Activated CD8-positive, alpha-beta T cell treated with anti-CD3 and anti-CD28 coated beads, Interleukin-2, amount 10 ng/mL, durations not matched to agents 7 days and 5 days (primary cell): ENCODE data around the gene ATXN1. TPM values are rescaled to one million over a fixed set of nuclear protein-coding genes. Genes with fewer than 3 reads are reported as not detected.

ENCODE experiments used
- ATAC-seq: fragments of 150-1000 bp; cut with Tn5 transposase; one replicate; pipeline ENCODE4 v1.10.0; 2021; ENCODE audit warnings: moderate library complexity
- CTCF ChIA-PET: fragments of 350-600 bp; sonication (Branson Sonifier 250); formaldehyde crosslinking; loops from one replicate; lab custom pipeline; 2021; ENCODE audit warnings: antibody characterized with exemption; lab: Charles Lee
- POLR2A ChIA-PET: fragments of 350-600 bp; sonication (Branson Sonifier 250); formaldehyde crosslinking; loops from one replicate; lab custom pipeline; 2021; ENCODE audit warnings: antibody characterized with exemption; lab: Charles Lee
- DNase-seq: peaks from one replicate; pipeline ENCODE4 v3.0.0-alpha.2; 2020
- H3K27ac Mint-ChIP-seq: one replicate; pipeline ENCODE4 v1.8.0; 2021; ENCODE audit warnings: mild to moderate bottlenecking, mixed read lengths
- H3K27me3 Mint-ChIP-seq: one replicate; pipeline ENCODE4 v1.8.0; 2021; ENCODE audit warnings: low read depth, mixed read lengths
- H3K36me3 Mint-ChIP-seq: one replicate; pipeline ENCODE4 v1.8.0; 2021; ENCODE audit warnings: low read depth, mixed read lengths
- H3K4me1 Mint-ChIP-seq: one replicate; pipeline ENCODE4 v1.8.0; 2021; ENCODE audit warnings: low read depth, mixed read lengths
- H3K4me3 Mint-ChIP-seq: one replicate; pipeline ENCODE4 v1.8.0; 2021; ENCODE audit warnings: mild to moderate bottlenecking, mixed read lengths
- H3K9me3 Mint-ChIP-seq: one replicate; pipeline ENCODE4 v1.8.0; 2022; ENCODE audit warnings: mixed read lengths; ENCODE audit not compliant: insufficient read depth
- total RNA-seq, 2 experiments: library from RNA; stranded (reverse); gene quantifications; one replicate each; pipeline ENCODE4 v1.2.3, GENCODE V29; 2021

ATXN1 gene
- 10 to 100 TPM; 36.7 to 42.9 TPM for total RNA-seq

DNA sequence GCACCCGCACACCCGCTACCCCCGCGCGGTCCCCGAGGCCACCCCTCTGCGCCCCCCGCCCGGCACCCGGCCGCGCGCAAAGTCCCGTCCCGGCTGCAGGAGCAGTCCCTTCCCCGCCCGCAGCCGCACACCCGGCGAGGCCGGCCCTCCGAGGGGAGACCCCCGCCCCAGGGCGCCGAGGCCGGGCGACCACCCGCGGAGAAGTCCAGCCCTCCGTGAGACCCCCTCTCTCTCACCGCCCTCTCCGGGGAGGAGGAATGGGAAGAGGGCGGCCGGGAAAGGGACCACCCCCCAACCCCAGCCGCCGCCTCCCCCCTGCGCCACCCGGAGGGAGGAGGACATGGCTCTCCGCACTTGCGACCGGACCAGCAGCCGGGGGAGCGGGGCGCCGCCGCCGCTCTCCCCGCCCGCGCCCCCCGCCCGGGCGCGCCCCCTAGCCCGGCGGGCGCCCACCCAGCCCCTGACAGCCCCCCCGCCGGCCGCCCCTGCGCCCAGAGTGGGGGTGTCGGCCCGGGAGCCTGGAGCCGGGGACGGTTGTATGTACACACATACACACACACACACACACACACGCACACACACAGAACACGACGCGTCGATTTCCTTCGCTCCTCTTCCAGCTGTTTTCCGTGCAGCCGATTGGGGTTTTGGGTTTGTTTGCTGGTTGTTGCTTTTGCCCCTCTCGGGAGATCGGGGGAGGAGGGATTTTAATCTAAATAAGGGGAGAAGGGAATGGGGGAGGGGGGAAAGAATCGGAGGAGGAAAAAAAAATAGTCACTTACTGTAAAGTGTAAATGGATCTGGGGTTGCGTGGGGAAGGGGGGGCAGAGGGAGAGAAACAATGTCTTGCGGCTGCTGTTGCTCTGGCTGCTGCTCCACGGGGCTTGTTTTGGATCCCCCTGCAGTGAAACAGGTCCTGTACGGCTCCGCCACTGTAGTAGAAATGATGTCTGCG is at the start of gene ATXN1:
TSS of gene ATXN1 (minus strand) at position 945 of the 955 bp plus-strand sequence.
- peak within 1 kb of the TSS; percentile 99 for H3K4me3 Mint-ChIP-seq
- ChIA-PET POLR2A (interaction anchor here (0.6 to 3.5 kb wide), 29 partner anchors 16 to 444 kb away, joined by 3 to 26 read pairs (median 5); no protein-coding TSS in a partner anchor), CTCF (interaction anchor here (1.0 to 5.8 kb wide), 34 partner anchors 13 to 442 kb away, joined by 3 to 173 read pairs (median 6); no protein-coding TSS in a partner anchor)
- H3K4me1 Mint-ChIP-seq, result peaks cover 58% of the 10 kb centered on the region
- H3K36me3 Mint-ChIP-seq, result peaks cover 23% of the 10 kb centered on the region
- H3K27me3 Mint-ChIP-seq, result no peaks in the 10 kb centered on the region
- DNase-seq, result peak; percentile 68
- no peaks in the 10 kb centered on the region for H3K9me3 Mint-ChIP-seq
- peak within 1 kb of the TSS; percentile 97 for H3K27ac Mint-ChIP-seq
- ATAC-seq, result peak; percentile 27

GRCh38 chr6:16810411-16810810 is 49.2 kb upstream of the ATXN1 start:
- H3K4me1 Mint-ChIP-seq, result no peaks in the 10 kb centered on the region
- H3K9me3 Mint-ChIP-seq, result peaks cover 28% of the 10 kb centered on the region
- H3K4me3 Mint-ChIP-seq, result no peak overlapping the region
- peaks cover 8% of the 10 kb centered on the region for H3K36me3 Mint-ChIP-seq
- ATAC-seq (no peak), DNase-seq (no peak)
- H3K27me3 Mint-ChIP-seq, result peaks cover 4% of the 10 kb centered on the region
- POLR2A ChIA-PET, result interaction anchor here (0.6 to 0.7 kb wide), 2 partner anchors 122 to 1276 kb away, joined by 3 read pairs; no protein-coding TSS in a partner anchor
- CTCF ChIA-PET, result interaction anchor here (0.7 to 1.0 kb wide), 2 partner anchors 42 to 60 kb away, joined by 3 read pairs; no protein-coding TSS in a partner anchor
- H3K27ac Mint-ChIP-seq, result no peak overlapping the region

- H3K27me3 Mint-ChIP-seq, result peaks cover 4% of the 10 kb centered on the region
- no peak for ATAC-seq
- peaks cover 8% of the 10 kb centered on the region for H3K36me3 Mint-ChIP-seq
These were observed 48.6 kb upstream of the ATXN1 start for GRCh38 chr6:16809753-16810358.

GRCh38 chr6:16807956-16808355 is 46.7 kb upstream of the ATXN1 start:
- Mint-ChIP-seq H3K36me3 (peaks cover 8% of the 10 kb centered on the region), H3K4me1 (no peaks in the 10 kb centered on the region), H3K27me3 (peaks cover 4% of the 10 kb centered on the region), H3K4me3 (no peak overlapping the region), H3K9me3 (peaks cover 22% of the 10 kb centered on the region), H3K27ac (no peak overlapping the region)
- no peak for DNase-seq
- ChIA-PET POLR2A (no interaction called here), CTCF (no interaction called here)
- no peak for ATAC-seq

More at GRCh38 chr6:16809753-16810358, 48.6 kb upstream of the ATXN1 start:
- Mint-ChIP-seq H3K4me1 (no peaks in the 10 kb centered on the region), H3K4me3 (no peak overlapping the region), H3K9me3 (peaks cover 28% of the 10 kb centered on the region), H3K27ac (no peak overlapping the region)
- ChIA-PET POLR2A (interaction anchor here (0.6 to 0.7 kb wide), 2 partner anchors 121 to 1276 kb away, joined by 3 read pairs; no protein-coding TSS in a partner anchor), CTCF (interaction anchor here (0.7 to 1.0 kb wide), 3 partner anchors 14 to 60 kb away, joined by 3 read pairs; no protein-coding TSS in a partner anchor)
- no peak for DNase-seq

DNA sequence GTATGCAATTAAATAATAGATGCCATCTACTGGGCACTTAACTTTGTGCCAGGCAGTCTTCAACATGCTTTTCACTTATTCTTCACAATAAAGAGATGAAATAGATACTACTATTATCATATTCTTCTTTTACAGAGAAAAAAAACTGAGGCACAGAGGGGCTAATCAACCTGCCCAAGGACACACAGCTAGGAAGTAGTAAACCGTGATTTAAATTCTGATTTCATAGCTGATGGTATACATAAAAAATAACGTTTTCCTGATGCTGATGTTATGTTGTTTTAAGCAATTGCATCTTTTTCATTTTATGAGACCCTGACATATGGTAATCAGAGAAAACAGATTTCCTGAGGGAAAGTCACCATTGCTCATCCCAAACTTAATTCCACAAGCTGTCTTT is 45.1 kb upstream of the ATXN1 start:
- Mint-ChIP-seq H3K27me3 (peaks cover 4% of the 10 kb centered on the region), H3K27ac (no peak overlapping the region)

GRCh38 chr6:16805243-16805950 is 44.1 kb upstream of the ATXN1 start:
- Mint-ChIP-seq H3K4me3 (no peak overlapping the region), H3K27me3 (peaks cover 4% of the 10 kb centered on the region), H3K36me3 (peaks cover 2% of the 10 kb centered on the region), H3K4me1 (no peaks in the 10 kb centered on the region), H3K9me3 (peaks cover 5% of the 10 kb centered on the region), H3K27ac (no peak overlapping the region)
- no peak for DNase-seq
- CTCF ChIA-PET, result no interaction called here
- ATAC-seq, result no peak
- POLR2A ChIA-PET, result no interaction called here

More for the DNA sequence above, 45.1 kb upstream of the ATXN1 start:
- Mint-ChIP-seq H3K4me1 (no peaks in the 10 kb centered on the region), H3K36me3 (peaks cover 2% of the 10 kb centered on the region), H3K4me3 (no peak overlapping the region), H3K9me3 (peaks cover 8% of the 10 kb centered on the region)
- ChIA-PET CTCF (no interaction called here), POLR2A (no interaction called here)
- ATAC-seq (no peak), DNase-seq (no peak)

- CTCF ChIA-PET, result no interaction called here
- H3K36me3 Mint-ChIP-seq, result no peaks in the 10 kb centered on the region
- no peak overlapping the region for H3K27ac Mint-ChIP-seq
- H3K4me1 Mint-ChIP-seq, result no peaks in the 10 kb centered on the region
- peaks cover 2% of the 10 kb centered on the region for H3K27me3 Mint-ChIP-seq
- no peak for DNase-seq
- POLR2A ChIA-PET, result no interaction called here
- no peak overlapping the region for H3K4me3 Mint-ChIP-seq
- no peaks in the 10 kb centered on the region for H3K9me3 Mint-ChIP-seq
- no peak for ATAC-seq
These were observed 43.4 kb upstream of the ATXN1 start for GRCh38 chr6:16804546-16805242.

DNA sequence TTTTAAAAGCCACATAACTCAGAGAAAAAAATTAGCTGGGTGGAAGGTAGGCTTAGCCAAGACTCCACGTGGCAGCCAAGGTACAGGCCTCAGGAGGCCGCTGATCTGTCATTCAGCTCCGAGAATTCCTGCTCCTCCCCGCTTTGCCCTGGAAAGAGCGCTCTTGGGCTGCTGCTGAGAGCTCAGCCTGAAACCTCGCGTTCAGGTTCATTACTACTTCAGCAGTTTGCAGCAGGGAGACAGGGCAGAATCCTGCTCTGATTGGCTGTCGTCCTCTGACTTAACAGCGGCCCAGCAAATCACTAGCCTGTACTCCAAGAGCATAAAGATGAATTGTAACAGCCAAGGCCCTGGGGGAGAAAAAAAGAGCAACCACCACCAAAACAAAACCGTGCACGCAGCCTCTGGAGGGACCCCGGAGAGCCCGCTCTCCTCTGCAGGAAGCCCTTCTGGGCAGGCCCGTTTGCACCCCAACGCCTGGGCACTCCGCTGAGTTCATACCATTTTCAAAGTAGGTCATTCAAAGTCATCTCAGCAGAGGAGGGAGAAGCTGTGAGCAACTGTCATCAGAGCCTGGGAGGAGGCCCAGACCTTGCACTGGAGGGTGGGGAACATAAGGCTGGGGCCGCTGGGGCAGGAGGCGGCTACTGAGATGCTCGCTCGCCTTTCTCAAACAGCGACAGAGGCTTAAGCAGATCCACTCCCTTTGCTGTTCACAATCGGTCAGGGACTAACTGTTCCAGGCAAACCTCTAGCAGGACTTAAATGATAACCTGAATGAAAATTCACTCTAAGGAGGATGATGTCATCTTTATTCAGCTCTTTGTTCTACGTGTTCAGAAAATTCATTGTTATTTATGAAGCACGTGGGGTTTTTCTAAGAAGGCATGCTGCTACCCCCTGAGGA is 42.3 kb upstream of the ATXN1 start:
- ATAC-seq, result no peak
- ChIA-PET CTCF (no interaction called here), POLR2A (no interaction called here)
- Mint-ChIP-seq H3K36me3 (no peaks in the 10 kb centered on the region), H3K27ac (no peak overlapping the region), H3K27me3 (peaks cover 2% of the 10 kb centered on the region), H3K9me3 (no peaks in the 10 kb centered on the region), H3K4me3 (no peak overlapping the region), H3K4me1 (no peaks in the 10 kb centered on the region)
- no peak for DNase-seq

DNA sequence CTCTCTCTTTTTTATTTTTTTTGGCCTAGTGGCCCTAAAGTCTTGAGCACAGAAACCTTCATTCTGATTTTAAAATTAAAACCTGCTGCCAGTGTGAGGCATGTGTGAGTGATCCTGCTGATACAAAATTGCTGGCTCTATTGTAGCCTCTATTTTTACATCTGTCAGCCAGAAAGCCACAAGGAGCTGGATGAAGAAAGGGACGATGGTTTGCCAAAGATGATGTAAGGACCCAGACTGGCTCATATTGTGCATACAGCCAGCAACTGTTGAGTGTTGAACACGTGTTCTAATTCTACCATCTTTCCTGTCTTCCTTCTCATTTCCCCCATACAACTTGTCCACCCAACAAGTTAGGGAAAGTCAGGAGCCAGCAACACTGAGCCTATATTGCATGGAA is 40.8 kb upstream of the ATXN1 start:
- peaks cover 2% of the 10 kb centered on the region for H3K27me3 Mint-ChIP-seq
- ATAC-seq, result no peak
- CTCF ChIA-PET, result no interaction called here
- no peaks in the 10 kb centered on the region for H3K4me1 Mint-ChIP-seq
- H3K9me3 Mint-ChIP-seq, result no peaks in the 10 kb centered on the region
- H3K27ac Mint-ChIP-seq, result no peak overlapping the region
- no peaks in the 10 kb centered on the region for H3K36me3 Mint-ChIP-seq
- DNase-seq, result no peak
- no peak overlapping the region for H3K4me3 Mint-ChIP-seq
- POLR2A ChIA-PET, result interaction anchor here (0.7 kb wide), 1 partner anchor 997 kb away, joined by 3 read pairs; no protein-coding TSS in a partner anchor

- H3K27me3 Mint-ChIP-seq, result no peaks in the 10 kb centered on the region
- H3K27ac Mint-ChIP-seq, result no peak overlapping the region
- ChIA-PET POLR2A (no interaction called here), CTCF (interaction anchor here (1.0 to 1.5 kb wide), 2 partner anchors 25 to 37 kb away, joined by 3 to 7 read pairs; no protein-coding TSS in a partner anchor)
- no peaks in the 10 kb centered on the region for H3K9me3 Mint-ChIP-seq
- no peaks in the 10 kb centered on the region for H3K36me3 Mint-ChIP-seq
- no peak overlapping the region for H3K4me3 Mint-ChIP-seq
- ATAC-seq (no peak), DNase-seq (no peak)
- no peaks in the 10 kb centered on the region for H3K4me1 Mint-ChIP-seq
These were observed 39.7 kb upstream of the ATXN1 start for GRCh38 chr6:16800942-16801341.
